ENCODE results near the gene SRGAP3. TPM values are rescaled to one million over a fixed set of nuclear protein-coding genes. Genes with fewer than 3 reads are reported as not detected.

SRGAP3 gene
- total RNA-seq, 1 experiment from 2014 or later: 0.69 TPM

GRCh38 chr3:9008550-9009255 lies 240.7 kb downstream of the SRGAP3 start:
- Histone ChIP-seq H3K4me3 (ENCODE audit: low read depth, low read length, poor library complexity, severe bottlenecking) (no peak overlapping the region), H3K27ac (ENCODE audit: low read depth, low read length, poor library complexity, severe bottlenecking) (no peak overlapping the region), H3K4me1 (ENCODE audit: insufficient read depth, low read length, poor library complexity, severe bottlenecking) (no peaks in the 10 kb centered on the region), H3K36me3 (ENCODE audit: insufficient read depth, low read length, poor library complexity, severe bottlenecking) (no peaks in the 10 kb centered on the region), H3K9me3 (ENCODE audit: low read depth, low read length, poor library complexity, severe bottlenecking) (no peaks in the 10 kb centered on the region), H3K27me3 (replicated peaks; ENCODE audit: insufficient read depth, low read depth, low read length, poor library complexity) (no peaks in the 10 kb centered on the region)
- DNase-seq (ENCODE audit: low spot score): no peak
- POLR2A ChIA-PET (ENCODE audit: low non-redundant PET): no interaction called here
- BruUV-seq (replicated peaks): no TSS peak
- CTCF ChIA-PET: no interaction called here
- intact Hi-C loops (cut with micrococcal nuclease; ENCODE audit: unreplicated experiment): no loop called here
- TF ChIP-seq CTCF (conservative IDR thresholded peaks at IDR 0.05; ENCODE audit: low read depth, low read length) (no peak), EZH2 (IDR thresholded peaks at IDR 0.05; ENCODE audit: borderline replicate concordance, low read depth, low read length, poor library complexity, severe bottlenecking) (no peak)

GRCh38 chr3:9007928-9008327 lies 241.5 kb downstream of the SRGAP3 start:
- BruUV-seq (replicated peaks): no TSS peak
- ChIA-PET CTCF (no interaction called here), POLR2A (ENCODE audit: low non-redundant PET) (no interaction called here)
- Histone ChIP-seq H3K4me1 (ENCODE audit: insufficient read depth, low read length, poor library complexity, severe bottlenecking) (no peaks in the 10 kb centered on the region), H3K27me3 (replicated peaks; ENCODE audit: insufficient read depth, low read depth, low read length, poor library complexity) (peaks cover 5% of the 10 kb centered on the region), H3K27ac (ENCODE audit: low read depth, low read length, poor library complexity, severe bottlenecking) (no peak overlapping the region), H3K4me3 (ENCODE audit: low read depth, low read length, poor library complexity, severe bottlenecking) (no peak overlapping the region), H3K9me3 (ENCODE audit: low read depth, low read length, poor library complexity, severe bottlenecking) (no peaks in the 10 kb centered on the region), H3K36me3 (ENCODE audit: insufficient read depth, low read length, poor library complexity, severe bottlenecking) (no peaks in the 10 kb centered on the region)
- DNase-seq (ENCODE audit: low spot score): no peak
- intact Hi-C loops (cut with micrococcal nuclease; ENCODE audit: unreplicated experiment): no loop called here
- TF ChIP-seq CTCF (conservative IDR thresholded peaks at IDR 0.05; ENCODE audit: low read depth, low read length) (no peak), EZH2 (IDR thresholded peaks at IDR 0.05; ENCODE audit: borderline replicate concordance, low read depth, low read length, poor library complexity, severe bottlenecking) (no peak)

- Histone ChIP-seq H3K9me3 (ENCODE audit: low read depth, low read length, poor library complexity, severe bottlenecking) (no peaks in the 10 kb centered on the region), H3K4me3 (ENCODE audit: low read depth, low read length, poor library complexity, severe bottlenecking) (no peak overlapping the region), H3K27me3 (replicated peaks; ENCODE audit: insufficient read depth, low read depth, low read length, poor library complexity) (peaks cover 13% of the 10 kb centered on the region), H3K27ac (ENCODE audit: low read depth, low read length, poor library complexity, severe bottlenecking) (no peak overlapping the region), H3K36me3 (ENCODE audit: insufficient read depth, low read length, poor library complexity, severe bottlenecking) (no peaks in the 10 kb centered on the region), H3K4me1 (ENCODE audit: insufficient read depth, low read length, poor library complexity, severe bottlenecking) (no peaks in the 10 kb centered on the region)
- POLR2A ChIA-PET (ENCODE audit: low non-redundant PET): no interaction called here
- intact Hi-C loops (cut with micrococcal nuclease; ENCODE audit: unreplicated experiment): no loop called here
- DNase-seq (ENCODE audit: low spot score): no peak
- BruUV-seq (replicated peaks): no TSS peak
- CTCF ChIA-PET: no interaction called here
- TF ChIP-seq EZH2 (IDR thresholded peaks at IDR 0.05; ENCODE audit: borderline replicate concordance, low read depth, low read length, poor library complexity, severe bottlenecking) (no peak), CTCF (conservative IDR thresholded peaks at IDR 0.05; ENCODE audit: low read depth, low read length) (no peak)
Measured at GRCh38 chr3:9007213-9007612, 242.2 kb downstream of the SRGAP3 start.

All from A673 (cell line).